GM23248 (cell line): ENCODE results near the gene SLC48A1.

Experiments
- EZH2 ChIP-seq: fragments of 200-600 bp; sonication (generic); IDR thresholded peaks from 2 replicates; pipeline ENCODE4 v1.6.1; 2018; ENCODE audit warnings: antibody characterized with exemption, mild to moderate bottlenecking; ENCODE audit not compliant: insufficient read depth, poor library complexity, severe bottlenecking
- EZH2phosphoT487 ChIP-seq: fragments of 200-600 bp; sonication (generic); IDR thresholded peaks from 2 replicates; pipeline ENCODE4 v1.6.1; 2018; ENCODE audit warnings: antibody characterized with exemption, moderate library complexity, mild to moderate bottlenecking, low read depth; ENCODE audit not compliant: insufficient read depth

DNA sequence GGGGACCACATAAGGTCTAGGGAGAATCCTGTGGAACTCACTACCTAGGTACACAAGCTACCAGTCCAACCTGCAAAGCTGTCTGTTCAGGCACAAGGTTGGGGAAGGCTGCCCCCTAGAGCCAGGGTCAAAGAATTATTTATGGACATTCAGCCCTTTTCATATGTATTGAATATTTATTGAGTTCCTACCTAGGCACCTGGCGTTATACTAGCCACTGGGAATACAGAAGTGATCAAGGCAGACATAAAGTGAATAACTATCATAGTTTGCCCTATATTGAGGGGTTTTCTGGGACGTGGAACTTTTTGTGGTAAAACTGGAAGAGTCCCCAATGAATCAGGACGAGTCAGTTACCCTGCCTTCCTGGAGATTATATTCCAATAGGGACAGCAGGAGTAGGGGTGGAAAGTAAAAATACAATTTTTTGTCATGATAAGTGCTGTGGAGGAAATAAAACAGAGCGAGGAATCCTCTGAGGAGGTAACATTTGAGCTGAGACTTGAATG is 5.8 kb upstream of the SLC48A1 start:
- TF ChIP-seq EZH2 (no peak), EZH2phosphoT487 (no peak)
